IMR-90 (cell line): ENCODE measurements around the gene ESR2. TPM values are rescaled to one million over a fixed set of nuclear protein-coding genes. Genes with fewer than 3 reads are reported as not detected.

Experiments
- ATAC-seq: fragments of 200-7000 bp; cut with Tn5 transposase; 2 replicates; pipeline ENCODE4 v1.9.1; 2020; ENCODE audit warnings: low read depth, mild to moderate bottlenecking, moderate library complexity
- BruUV-seq: library from RNA; stranded (reverse); fragments of 400-500 nt; replicated peaks from 2 replicates; lab custom pipeline; 2021; lab: Mats Ljungman, UMichigan
- CTCF ChIA-PET: fragments of 300-600 bp; formaldehyde crosslinking; extraction: SDS; loops from one replicate; lab custom pipeline; 2021; ENCODE audit warnings: antibody characterized with exemption; lab: Yijun Ruan, JAX
- POLR2A ChIA-PET: fragments of 300-600 bp; sonication (Branson Sonifier 250); formaldehyde crosslinking; loops from one replicate; lab custom pipeline; 2022; ENCODE audit warnings: antibody characterized with exemption; ENCODE audit not compliant: unreplicated experiment; lab: Charles Lee
- DNase-seq: peaks from one replicate; pipeline ENCODE4 v3.0.0; 2013
- H2AFZ ChIP-seq: replicated peaks from 2 replicates; pipeline ENCODE3; 2013; ENCODE audit warnings: low read length, mild to moderate bottlenecking; ENCODE audit not compliant: poor library complexity
- H2AK5ac ChIP-seq: 2 replicates; pipeline ENCODE4 v1.6.1; 2013; ENCODE audit warnings: low read depth, low read length, inconsistent platforms
- H2AK9ac ChIP-seq: replicated peaks from 2 replicates; pipeline ENCODE3; 2013; ENCODE audit warnings: mild to moderate bottlenecking, low read depth, low read length, moderate library complexity; ENCODE audit not compliant: poor library complexity
- H2BK120ac ChIP-seq: 2 replicates; pipeline ENCODE4 v1.6.1; 2013; ENCODE audit warnings: low read depth, low read length, inconsistent platforms
- H2BK15ac ChIP-seq: 3 replicates; pipeline ENCODE4 v1.6.1; 2013; ENCODE audit warnings: low read depth, low read length, inconsistent platforms
- H2BK20ac ChIP-seq: 2 replicates; pipeline ENCODE4 v1.6.1; 2013; ENCODE audit warnings: low read depth, mild to moderate bottlenecking, inconsistent platforms, low read length, moderate library complexity
- H2BK5ac ChIP-seq: 2 replicates; pipeline ENCODE4 v1.6.1; 2013; ENCODE audit warnings: mild to moderate bottlenecking, low read depth, low read length, inconsistent platforms; ENCODE audit not compliant: poor library complexity, severe bottlenecking
- H3K14ac ChIP-seq: replicated peaks from 2 replicates; pipeline ENCODE4 v1.6.1; 2013; ENCODE audit warnings: low read depth, low read length, inconsistent platforms
- H3K18ac ChIP-seq: 2 replicates; pipeline ENCODE4 v1.6.1; 2013; ENCODE audit warnings: low read depth, low read length, control low read depth
- H3K23ac ChIP-seq: 2 replicates; pipeline ENCODE4 v1.6.1; 2013; ENCODE audit warnings: low read depth, low read length, inconsistent platforms
- H3K27ac ChIP-seq: 2 replicates; pipeline ENCODE4 v1.5.1; 2013; ENCODE audit warnings: mild to moderate bottlenecking, control low read depth, low read length; ENCODE audit not compliant: insufficient read depth
- H3K27me3 ChIP-seq: 2 replicates; pipeline ENCODE4 v1.6.1; 2013; ENCODE audit warnings: low read length; ENCODE audit not compliant: control insufficient read depth, insufficient read depth
- H3K36me3 ChIP-seq: 2 replicates; pipeline ENCODE4 v1.6.1; 2013; ENCODE audit warnings: low read length, mixed read lengths; ENCODE audit not compliant: control insufficient read depth, insufficient read depth
- H3K4ac ChIP-seq: 2 replicates; pipeline ENCODE4 v1.6.1; 2013; ENCODE audit warnings: low read depth, low read length, inconsistent platforms
- H3K4me1 ChIP-seq: 2 replicates; pipeline ENCODE4 v1.6.1; 2013; ENCODE audit warnings: low read length, mixed read lengths; ENCODE audit not compliant: control insufficient read depth, insufficient read depth
- H3K4me2 ChIP-seq: 2 replicates; pipeline ENCODE4 v1.6.1; 2013; ENCODE audit warnings: low read depth, mild to moderate bottlenecking, control low read depth, low read length, moderate library complexity
- H3K4me3 ChIP-seq: 2 replicates; pipeline ENCODE4 v1.5.1; 2013; ENCODE audit warnings: low read depth, mild to moderate bottlenecking, control low read depth, low read length, moderate library complexity; ENCODE audit not compliant: insufficient read depth
- H3K56ac ChIP-seq: 2 replicates; pipeline ENCODE4 v1.6.1; 2013; ENCODE audit warnings: low read length, inconsistent platforms; ENCODE audit not compliant: insufficient read depth; ENCODE audit errors: extremely low read depth
- H3K79me1 ChIP-seq, 2 experiments: 2 replicates each; pipeline ENCODE4 v1.6.1; 2013; ENCODE audit warnings: low read length in 2 of 2, inconsistent platforms in 1 of 2, low read depth in 1 of 2
- H3K9ac ChIP-seq: 2 replicates; pipeline ENCODE4 v1.6.1; 2013; ENCODE audit warnings: low read depth, low read length, control low read depth
- H3K9me1 ChIP-seq: 2 replicates; pipeline ENCODE4 v1.6.1; 2013; ENCODE audit warnings: low read length, inconsistent platforms; ENCODE audit not compliant: insufficient read depth
- H3K9me3 ChIP-seq: 2 replicates; pipeline ENCODE4 v1.6.1; 2013; ENCODE audit warnings: low read length; ENCODE audit not compliant: control insufficient read depth, insufficient read depth
- H4K20me1 ChIP-seq: 2 replicates; pipeline ENCODE4 v1.6.1; 2013; ENCODE audit warnings: low read length, inconsistent platforms; ENCODE audit not compliant: insufficient read depth
- H4K5ac ChIP-seq: 2 replicates; pipeline ENCODE4 v1.6.1; 2013; ENCODE audit warnings: mild to moderate bottlenecking, low read depth, low read length, control low read depth
- H4K8ac ChIP-seq, 2 experiments: 2 replicates each; pipeline ENCODE4 v1.6.1; 2013; ENCODE audit warnings: low read depth in 2 of 2, low read length in 2 of 2, control low read depth in 1 of 2, inconsistent platforms in 1 of 2
- H4K91ac ChIP-seq: 2 replicates; pipeline ENCODE4 v1.6.1; 2013; ENCODE audit warnings: low read depth, low read length, inconsistent platforms; ENCODE audit not compliant: insufficient read depth
- BHLHE40 ChIP-seq: fragments of 150-350 bp; IDR thresholded peaks from 2 replicates; pipeline ENCODE4 v1.6.1; 2016; ENCODE audit warnings: mild to moderate bottlenecking, low read depth, low read length
- CEBPB ChIP-seq: IDR thresholded peaks from 2 replicates; pipeline ENCODE4 v1.6.1; 2012; ENCODE audit warnings: low read depth, low read length, improper control_type of control experiment
- CHD1 ChIP-seq: IDR thresholded peaks from 2 replicates; pipeline ENCODE4 v1.6.1; 2012; ENCODE audit warnings: low read depth, low read length, improper control_type of control experiment
- FOS ChIP-seq: fragments of 150-350 bp; IDR thresholded peaks from 2 replicates; pipeline ENCODE4 v1.6.1; 2016; ENCODE audit warnings: low read depth, low read length
- MAFK ChIP-seq: IDR thresholded peaks from 2 replicates; pipeline ENCODE4 v1.6.1; 2012; ENCODE audit warnings: low read depth, low read length, improper control_type of control experiment
- MAZ ChIP-seq: IDR thresholded peaks from 2 replicates; pipeline ENCODE4 v1.6.1; 2012; ENCODE audit warnings: low read depth, mild to moderate bottlenecking, low read length, improper control_type of control experiment, moderate library complexity, borderline replicate concordance
- MXI1 ChIP-seq: IDR thresholded peaks from 2 replicates; pipeline ENCODE4 v1.6.1; 2012; ENCODE audit warnings: low read depth, mild to moderate bottlenecking, low read length, moderate library complexity, borderline replicate concordance
- NFE2L2 ChIP-seq: fragments of 150-350 bp; IDR thresholded peaks from 2 replicates; pipeline ENCODE4 v1.6.1; 2016; ENCODE audit warnings: low read depth, mild to moderate bottlenecking, low read length
- POLR2A ChIP-seq: IDR thresholded peaks from 2 replicates; pipeline ENCODE4 v1.6.1; 2012; ENCODE audit warnings: mild to moderate bottlenecking, low read depth, low read length
- RAD21 ChIP-seq: IDR thresholded peaks from 2 replicates; pipeline ENCODE4 v1.6.1; 2012; ENCODE audit warnings: low read length, improper control_type of control experiment
- RCOR1 ChIP-seq: IDR thresholded peaks from 2 replicates; pipeline ENCODE4 v1.6.1; 2012; ENCODE audit warnings: mild to moderate bottlenecking, low read length, improper control_type of control experiment; ENCODE audit not compliant: insufficient replicate concordance
- RFX5 ChIP-seq: IDR thresholded peaks from 2 replicates; pipeline ENCODE4 v1.8.0; 2012; ENCODE audit warnings: low read depth, mild to moderate bottlenecking, low read length, moderate library complexity
- SMC3 ChIP-seq: fragments of 150-350 bp; IDR thresholded peaks from 2 replicates; pipeline ENCODE4 v1.6.1; 2016; ENCODE audit warnings: low read depth, mild to moderate bottlenecking, antibody characterized with exemption, low read length, moderate library complexity
- WGBS, 2 experiments: methylation state at CpG; one replicate each; pipeline versions ENCODE4 v1.1.5 to v1.1.7; 2013; ENCODE audit warnings: missing lambda C conversion rate in 2 of 2; ENCODE audit not compliant: insufficient read length in 1 of 2; ENCODE audit errors: extremely low coverage in 2 of 2; 5-methylcytosine and 5-hydroxymethylcytosine counted together
- dilution Hi-C: fragments of 300-500 bp; cut with HindIII; formaldehyde crosslinking; loops from one replicate; pipeline ENCODE4 v1.14.3; 2018; ENCODE audit warnings: low sequenced_read_pairs; ENCODE audit not compliant: unreplicated experiment
- in situ Hi-C: fragments of 300-500 bp; cut with MboI; formaldehyde crosslinking; loops from 3 replicates; pipeline ENCODE4 v1.14.3; 2019; ENCODE audit warnings: low sequenced_read_pairs, inconsistent platforms, mixed read lengths
- intact Hi-C: fragments of 100-400 bp; cut with micrococcal nuclease; formaldehyde crosslinking; loops from 2 replicates; pipeline ENCODE4 v1.10.0; 2022
- polyA plus RNA-seq, 3 experiments: library from polyadenylated mRNA; depleted of rRNA; stranded (reverse); fragments of >200 nt; gene quantifications; 2 replicates each; pipeline ENCODE4 v1.2.3, GENCODE V29; 2012; ENCODE audit warnings: low replicate concordance in 1 of 3
- total RNA-seq: library from RNA; depleted of rRNA; stranded (reverse); fragments of >200 nt; gene quantifications from 2 replicates; pipeline ENCODE4 v1.2.3, GENCODE V29; 2012
- TF ChIP-seq, protein P1 (sequence below): conservative IDR thresholded peaks from 2 replicates; pipeline ENCODE4 v1.5.1; 2012; ENCODE audit warnings: mild to moderate bottlenecking, low read depth, low read length, improper control_type of control experiment
- TF ChIP-seq, protein P2 (sequence below): fragments of 150-350 bp; IDR thresholded peaks from 2 replicates; pipeline ENCODE4 v1.6.1; 2017; ENCODE audit warnings: mild to moderate bottlenecking, antibody characterized with exemption, low read length, low read depth

ESR2 gene
- total and polyA plus RNA-seq, 2 of the 4 experiments (the other 2 are of a cell fraction), result under 0.01 to 0.03 TPM

DNA sequence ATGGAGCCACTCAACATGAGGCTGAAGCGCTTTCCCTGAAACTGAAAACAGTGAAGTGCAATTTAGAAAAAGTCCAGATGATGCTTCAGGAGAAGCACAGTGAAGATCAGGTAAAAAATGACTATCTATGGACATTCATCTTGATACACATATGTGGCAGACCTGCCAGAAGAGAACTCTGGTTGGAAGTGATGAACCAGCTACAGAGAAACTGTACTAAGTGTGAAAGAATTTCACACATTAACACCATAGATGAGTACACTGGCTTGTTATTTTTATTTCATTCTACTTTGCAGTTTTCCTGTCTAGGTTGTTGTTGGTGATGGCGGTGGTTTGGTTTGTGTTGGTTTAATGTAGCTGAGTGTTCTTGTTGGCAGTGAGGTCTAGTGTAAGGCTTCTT is 174.7 kb downstream of the ESR2 start:
- no peak overlapping the region for H3K27ac ChIP-seq
- in situ Hi-C loops, result no loop called here
- H3K14ac ChIP-seq, result no peak overlapping the region
- dilution Hi-C loops, result no loop called here
- DNase-seq (no peak), ATAC-seq (no peak)
- H3K36me3 ChIP-seq, result peaks cover 1% of the 10 kb centered on the region; the same call in 1 of the 2 replicates
- H3K4me3 ChIP-seq, result no peak overlapping the region
- no peak overlapping the region for H2AK5ac ChIP-seq
- H2BK20ac ChIP-seq, result no peak overlapping the region
- no peak overlapping the region for H3K4ac ChIP-seq
- H3K23ac ChIP-seq, result no peak overlapping the region
- H4K20me1 ChIP-seq, result no peaks in the 10 kb centered on the region
- H4K8ac ChIP-seq, result no peak overlapping the region
- no peak overlapping the region for H4K91ac ChIP-seq
- no peak overlapping the region for H3K4me2 ChIP-seq
- no peak overlapping the region for H4K5ac ChIP-seq
- TF ChIP-seq MXI1, result no peak
- TF ChIP-seq RFX5, result no peak
- TF ChIP-seq CHD1, result no peak
- TF ChIP-seq CEBPB, result no peak
- no peak for TF ChIP-seq FOS
- no peak for TF ChIP-seq MAZ
- TF ChIP-seq, protein P1, sequence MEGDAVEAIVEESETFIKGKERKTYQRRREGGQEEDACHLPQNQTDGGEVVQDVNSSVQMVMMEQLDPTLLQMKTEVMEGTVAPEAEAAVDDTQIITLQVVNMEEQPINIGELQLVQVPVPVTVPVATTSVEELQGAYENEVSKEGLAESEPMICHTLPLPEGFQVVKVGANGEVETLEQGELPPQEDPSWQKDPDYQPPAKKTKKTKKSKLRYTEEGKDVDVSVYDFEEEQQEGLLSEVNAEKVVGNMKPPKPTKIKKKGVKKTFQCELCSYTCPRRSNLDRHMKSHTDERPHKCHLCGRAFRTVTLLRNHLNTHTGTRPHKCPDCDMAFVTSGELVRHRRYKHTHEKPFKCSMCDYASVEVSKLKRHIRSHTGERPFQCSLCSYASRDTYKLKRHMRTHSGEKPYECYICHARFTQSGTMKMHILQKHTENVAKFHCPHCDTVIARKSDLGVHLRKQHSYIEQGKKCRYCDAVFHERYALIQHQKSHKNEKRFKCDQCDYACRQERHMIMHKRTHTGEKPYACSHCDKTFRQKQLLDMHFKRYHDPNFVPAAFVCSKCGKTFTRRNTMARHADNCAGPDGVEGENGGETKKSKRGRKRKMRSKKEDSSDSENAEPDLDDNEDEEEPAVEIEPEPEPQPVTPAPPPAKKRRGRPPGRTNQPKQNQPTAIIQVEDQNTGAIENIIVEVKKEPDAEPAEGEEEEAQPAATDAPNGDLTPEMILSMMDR, result no peak
- no peak for TF ChIP-seq RCOR1
- TF ChIP-seq RAD21, result no peak
- no peak for TF ChIP-seq BHLHE40
- TF ChIP-seq MAFK, result no peak
- TF ChIP-seq POLR2A, result no peak
- TF ChIP-seq, protein P2, sequence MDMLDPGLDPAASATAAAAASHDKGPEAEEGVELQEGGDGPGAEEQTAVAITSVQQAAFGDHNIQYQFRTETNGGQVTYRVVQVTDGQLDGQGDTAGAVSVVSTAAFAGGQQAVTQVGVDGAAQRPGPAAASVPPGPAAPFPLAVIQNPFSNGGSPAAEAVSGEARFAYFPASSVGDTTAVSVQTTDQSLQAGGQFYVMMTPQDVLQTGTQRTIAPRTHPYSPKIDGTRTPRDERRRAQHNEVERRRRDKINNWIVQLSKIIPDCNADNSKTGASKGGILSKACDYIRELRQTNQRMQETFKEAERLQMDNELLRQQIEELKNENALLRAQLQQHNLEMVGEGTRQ, result no peak
- TF ChIP-seq SMC3, result no peak
- no peak for TF ChIP-seq NFE2L2
- H3K27me3 ChIP-seq, result no peaks in the 10 kb centered on the region
- H3K18ac ChIP-seq, result no peak overlapping the region
- H3K4me1 ChIP-seq, result no peaks in the 10 kb centered on the region
- no peaks in the 10 kb centered on the region; the same call in 1 of the 2 replicates for H3K9me1 ChIP-seq
- WGBS, 2 experiments, result no CpG with 5 or more reads among the region's 2 CpGs
- BruUV-seq, result no TSS peak
- H2BK15ac ChIP-seq, result no peak overlapping the region
- H3K79me1 ChIP-seq, result no peaks in the 10 kb centered on the region
- no peak overlapping the region for H3K56ac ChIP-seq
- no peak overlapping the region for H2AFZ ChIP-seq
- H3K9me3 ChIP-seq, result no peaks in the 10 kb centered on the region
- CTCF ChIA-PET, result no interaction called here
- H2BK5ac ChIP-seq, result no peak overlapping the region
- no peak overlapping the region for H2BK120ac ChIP-seq
- H3K9ac ChIP-seq, result no peak overlapping the region
- POLR2A ChIA-PET, result no interaction called here
- intact Hi-C loops, result no loop called here
- H2AK9ac ChIP-seq, result no peak overlapping the region
